ENCODE measurements around the gene UBE2H.
A peak's percentile ranks its signal among the peaks of the same experiment; 100 is the strongest.

UBE2H gene

GRCh38 chr7:129950933-129951225, 1.9 kb downstream of the UBE2H start:
- TF ChIP-seq CTCF (IDR thresholded peaks at IDR 0.05; ENCODE audit: low read depth, low read length) (no peak), MAX (IDR thresholded peaks at IDR 0.05; ENCODE audit: low read depth, low read length) (no peak), MYC (IDR thresholded peaks at IDR 0.05; ENCODE audit: low read depth, low read length) (no peak), POLR2A (IDR thresholded peaks at IDR 0.05; ENCODE audit: extremely low read depth, insufficient read length) (no peak)
- peak overlapping the region; percentile 82 for H3K4me3 ChIP-seq (ENCODE audit: low read depth, low read length)
- DNase-seq (ENCODE audit: low read depth) = no peak

GRCh38 chr7:129950191-129950932, 2.4 kb downstream of the UBE2H start:
- TF ChIP-seq POLR2A (IDR thresholded peaks at IDR 0.05; ENCODE audit: extremely low read depth, insufficient read length) = no peak
- DNase-seq (ENCODE audit: low read depth) = no peak

GRCh38 chr7:129949292-129950133, 3.2 kb downstream of the UBE2H start:
- peak; percentile 27 for DNase-seq (ENCODE audit: low read depth)
- no peak for TF ChIP-seq CTCF (IDR thresholded peaks at IDR 0.05; ENCODE audit: low read depth, low read length)
- no peak for TF ChIP-seq POLR2A (IDR thresholded peaks at IDR 0.05; ENCODE audit: extremely low read depth, insufficient read length)
- no peak for TF ChIP-seq MAX (IDR thresholded peaks at IDR 0.05; ENCODE audit: low read depth, low read length)
- TF ChIP-seq MYC (IDR thresholded peaks at IDR 0.05; ENCODE audit: low read depth, low read length) = no peak

More at GRCh38 chr7:129950191-129950932, 2.4 kb downstream of the UBE2H start:
- H3K4me3 ChIP-seq (ENCODE audit: low read depth, low read length) = peak overlapping the region; percentile 82

GRCh38 chr7:129948877-129949291, 3.9 kb downstream of the UBE2H start:
- H3K4me3 ChIP-seq (ENCODE audit: low read depth, low read length) = no peak overlapping the region

More at GRCh38 chr7:129949292-129950133, 3.2 kb downstream of the UBE2H start:
- H3K4me3 ChIP-seq (ENCODE audit: low read depth, low read length) = peak overlapping the region; percentile 82

GRCh38 chr7:129948338-129948737, 4.4 kb downstream of the UBE2H start:
- DNase-seq (ENCODE audit: low read depth) = no peak
- TF ChIP-seq MYC (IDR thresholded peaks at IDR 0.05; ENCODE audit: low read depth, low read length) (no peak), CTCF (IDR thresholded peaks at IDR 0.05; ENCODE audit: low read depth, low read length) (no peak), MAX (IDR thresholded peaks at IDR 0.05; ENCODE audit: low read depth, low read length) (no peak), POLR2A (IDR thresholded peaks at IDR 0.05; ENCODE audit: extremely low read depth, insufficient read length) (no peak)
- no peak overlapping the region for H3K4me3 ChIP-seq (ENCODE audit: low read depth, low read length)

More at GRCh38 chr7:129948877-129949291, 3.9 kb downstream of the UBE2H start:
- TF ChIP-seq CTCF (IDR thresholded peaks at IDR 0.05; ENCODE audit: low read depth, low read length) (no peak), POLR2A (IDR thresholded peaks at IDR 0.05; ENCODE audit: extremely low read depth, insufficient read length) (no peak), MYC (IDR thresholded peaks at IDR 0.05; ENCODE audit: low read depth, low read length) (no peak), MAX (IDR thresholded peaks at IDR 0.05; ENCODE audit: low read depth, low read length) (no peak)
- peak; percentile 28 for DNase-seq (ENCODE audit: low read depth)

- H3K4me3 ChIP-seq (ENCODE audit: low read depth, low read length) = no peak overlapping the region
- DNase-seq (ENCODE audit: low read depth) = no peak
- no peak for TF ChIP-seq MYC (IDR thresholded peaks at IDR 0.05; ENCODE audit: low read depth, low read length)
- no peak for TF ChIP-seq CTCF (IDR thresholded peaks at IDR 0.05; ENCODE audit: low read depth, low read length)
- TF ChIP-seq POLR2A (IDR thresholded peaks at IDR 0.05; ENCODE audit: extremely low read depth, insufficient read length) = no peak
- no peak for TF ChIP-seq MAX (IDR thresholded peaks at IDR 0.05; ENCODE audit: low read depth, low read length)
These were observed 5.1 kb downstream of the UBE2H start for GRCh38 chr7:129947701-129948100.

All from NB4 (cell line).